ENCODE measurements around the gene ITGAL. TPM values are rescaled to one million over a fixed set of nuclear protein-coding genes. Genes with fewer than 3 reads are reported as not detected.

The ITGAL gene
- total RNA-seq, 2 donors from 2014 or later: not detected

- DNase-seq: no peak
- Mint-ChIP-seq H3K27me3 (ENCODE audit: insufficient read depth) (no peaks in the 10 kb centered on the region), H3K4me1 (peaks cover 22% of the 10 kb centered on the region), H3K36me3 (ENCODE audit: low read depth) (no peaks in the 10 kb centered on the region), H3K4me3 (no peak overlapping the region), H3K9me3 (no peaks in the 10 kb centered on the region), H3K27ac (no peak overlapping the region)
- WGBS, 2 experiments (ENCODE audit: insufficient coverage in 1 of 2, insufficient read length in 1 of 2): 92% methylated on average over 1 of the region's 1 CpG; no CpG with 5 or more reads in 1 of the 2 experiments
- no peak overlapping the region for H3K4me3 ChIP-seq (ENCODE audit: low read length)
- no peaks in the 10 kb centered on the region for H3K4me1 ChIP-seq (ENCODE audit: control insufficient read depth, insufficient read depth, low read length)
- H3K9me3 ChIP-seq (ENCODE audit: control insufficient read depth, low read length): no peaks in the 10 kb centered on the region
- no peaks in the 10 kb centered on the region for H3K27me3 ChIP-seq (ENCODE audit: control insufficient read depth, insufficient read depth, low read length, poor library complexity, severe bottlenecking)
- no peak for TF ChIP-seq CTCF (conservative IDR thresholded peaks at IDR 0.05)
- no peaks in the 10 kb centered on the region for H3K36me3 ChIP-seq (ENCODE audit: control insufficient read depth, insufficient read depth, low read length)
- H3K9ac ChIP-seq (ENCODE audit: extremely low read depth, low read length, poor library complexity, severe bottlenecking): no peak overlapping the region
- H3K27ac ChIP-seq (ENCODE audit: low read depth, low read length): no peak overlapping the region
Measured at GRCh38 chr16:30457256-30457655, 15.3 kb upstream of the ITGAL start.

- Mint-ChIP-seq H3K4me3 (no peak overlapping the region), H3K36me3 (ENCODE audit: low read depth) (no peaks in the 10 kb centered on the region), H3K9me3 (no peaks in the 10 kb centered on the region), H3K27me3 (ENCODE audit: insufficient read depth) (no peaks in the 10 kb centered on the region), H3K27ac (no peak overlapping the region), H3K4me1 (peaks cover 17% of the 10 kb centered on the region)
- no peaks in the 10 kb centered on the region for H3K4me1 ChIP-seq (ENCODE audit: control insufficient read depth, insufficient read depth, low read length)
- H3K4me3 ChIP-seq (ENCODE audit: low read length): no peak overlapping the region
- 87 to 92% methylated on average over 12 to 16 of the region's 16 CpGs for WGBS, 2 experiments (ENCODE audit: insufficient coverage in 1 of 2, insufficient read length in 1 of 2)
- DNase-seq: no peak
- no peaks in the 10 kb centered on the region for H3K36me3 ChIP-seq (ENCODE audit: control insufficient read depth, insufficient read depth, low read length)
- no peak for TF ChIP-seq CTCF (conservative IDR thresholded peaks at IDR 0.05)
- H3K27ac ChIP-seq (ENCODE audit: low read depth, low read length): no peak overlapping the region
- H3K9me3 ChIP-seq (ENCODE audit: control insufficient read depth, low read length): no peaks in the 10 kb centered on the region
- H3K9ac ChIP-seq (ENCODE audit: extremely low read depth, low read length, poor library complexity, severe bottlenecking): no peak overlapping the region
- H3K27me3 ChIP-seq (ENCODE audit: control insufficient read depth, insufficient read depth, low read length, poor library complexity, severe bottlenecking): no peaks in the 10 kb centered on the region
Measured at GRCh38 chr16:30457743-30458560, 14.6 kb upstream of the ITGAL start.

- Histone ChIP-seq H3K4me3 (ENCODE audit: low read length) (no peak overlapping the region), H3K9me3 (ENCODE audit: control insufficient read depth, low read length) (no peaks in the 10 kb centered on the region), H3K4me1 (ENCODE audit: control insufficient read depth, insufficient read depth, low read length) (no peaks in the 10 kb centered on the region), H3K9ac (ENCODE audit: extremely low read depth, low read length, poor library complexity, severe bottlenecking) (no peak overlapping the region), H3K27ac (ENCODE audit: low read depth, low read length) (no peak overlapping the region), H3K36me3 (ENCODE audit: control insufficient read depth, insufficient read depth, low read length) (no peaks in the 10 kb centered on the region), H3K27me3 (ENCODE audit: control insufficient read depth, insufficient read depth, low read length, poor library complexity, severe bottlenecking) (no peaks in the 10 kb centered on the region)
- 91% methylated on average over 13 to 22 of the region's 22 CpGs for WGBS, 2 experiments (ENCODE audit: insufficient coverage in 1 of 2, insufficient read length in 1 of 2)
- DNase-seq: no peak
- Mint-ChIP-seq H3K4me3 (no peak overlapping the region), H3K9me3 (peaks cover 3% of the 10 kb centered on the region), H3K4me1 (peaks cover 16% of the 10 kb centered on the region), H3K27me3 (ENCODE audit: insufficient read depth) (no peaks in the 10 kb centered on the region), H3K36me3 (ENCODE audit: low read depth) (no peaks in the 10 kb centered on the region), H3K27ac (no peak overlapping the region)
- no peak for TF ChIP-seq CTCF (conservative IDR thresholded peaks at IDR 0.05)
Measured at GRCh38 chr16:30458561-30459394, 13.8 kb upstream of the ITGAL start.
